Cortex of kidney (tissue), 1 donor: ENCODE results near the gene PPP1R18.

Source experiments
- DNase-seq: peaks from one replicate; lab custom pipeline; 2025; lab: John Stamatoyannopoulos, UW

Gene PPP1R18

GRCh38 chr6:30689022-30689865, 2.8 kb upstream of the PPP1R18 start:
- no peak for DNase-seq

GRCh38 chr6:30688569-30688968, 2.1 kb upstream of the PPP1R18 start:
- DNase-seq = no peak

DNA sequence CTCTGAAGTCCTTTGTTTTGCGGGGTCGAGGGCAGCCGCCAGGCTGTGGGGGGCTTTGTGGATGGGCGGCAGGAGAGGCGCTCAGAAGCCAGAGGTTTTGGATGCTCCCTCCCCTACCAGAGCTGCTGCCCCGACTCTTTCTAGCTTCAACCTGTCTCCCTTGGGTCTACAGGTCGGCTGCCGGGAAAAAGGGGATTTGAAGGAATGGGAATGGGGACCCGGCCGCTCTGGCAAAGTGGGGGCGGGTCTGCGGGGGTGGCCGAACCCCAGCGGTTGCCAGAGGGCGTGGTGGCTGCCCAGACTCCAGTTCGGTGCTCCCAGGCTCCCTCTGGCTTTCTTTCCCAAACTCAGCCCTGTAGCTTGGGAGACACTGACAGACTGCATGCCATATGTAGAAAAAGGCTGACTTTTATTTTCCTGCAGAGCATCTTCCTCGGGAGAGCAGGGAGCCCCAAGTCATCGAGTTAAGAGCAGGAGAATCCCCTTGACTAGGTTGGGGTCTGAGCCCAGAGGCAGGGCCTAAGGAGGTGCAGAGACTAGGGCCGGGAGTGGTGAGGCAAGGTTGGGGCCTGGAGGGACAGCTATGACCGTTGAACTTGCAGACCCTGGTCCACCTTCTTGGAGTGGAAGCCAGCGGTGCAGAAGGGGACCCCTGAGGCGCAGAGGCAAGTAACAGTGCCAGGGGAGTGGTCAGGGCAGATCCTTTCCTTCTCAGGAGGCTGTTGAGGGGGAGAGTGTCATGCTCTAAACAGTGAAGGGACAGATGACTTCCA, 1.4 kb upstream of the PPP1R18 start:
- no peak for DNase-seq

DNA sequence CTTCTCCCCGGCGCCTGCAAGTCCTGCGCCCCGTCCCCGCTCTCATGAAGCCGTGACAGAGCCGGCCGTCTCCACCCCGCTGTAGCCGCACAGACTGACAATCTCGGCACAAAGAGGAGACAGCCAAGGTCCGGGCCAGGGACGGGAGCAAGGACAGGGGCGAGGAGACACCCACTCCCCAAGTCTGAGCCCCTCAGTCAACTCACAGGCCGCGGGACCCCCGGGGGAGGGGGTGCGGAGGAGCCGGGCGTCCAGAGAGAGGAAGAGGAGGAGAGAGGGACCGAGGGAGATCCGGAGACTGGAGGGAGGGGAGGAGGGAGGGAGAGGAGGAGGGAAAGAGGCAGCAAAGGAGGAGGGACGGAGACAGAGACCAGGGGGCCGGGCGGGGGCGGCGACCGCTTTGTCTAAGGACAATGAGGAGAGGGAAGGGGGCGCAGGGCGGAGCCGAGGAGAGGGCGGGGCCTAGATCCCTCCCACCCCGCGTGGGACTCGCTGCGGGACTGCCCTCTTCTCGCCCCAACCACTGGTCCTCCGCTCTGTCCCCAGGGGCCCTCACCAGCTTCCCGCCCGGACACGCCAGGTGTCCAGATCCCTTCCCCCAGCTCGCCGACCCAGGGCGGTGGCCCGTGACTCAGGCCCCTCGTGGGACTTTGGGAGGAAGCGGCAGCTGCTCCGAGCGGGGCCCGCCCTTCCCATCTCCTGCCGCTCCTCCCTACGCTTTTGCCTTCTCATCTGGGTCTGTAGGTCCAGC, 638 bp upstream of the PPP1R18 start:
- no peak for DNase-seq

GRCh38 chr6:30685157-30686008, 1.1 kb downstream of the PPP1R18 start:
- DNase-seq = no peak

DNA sequence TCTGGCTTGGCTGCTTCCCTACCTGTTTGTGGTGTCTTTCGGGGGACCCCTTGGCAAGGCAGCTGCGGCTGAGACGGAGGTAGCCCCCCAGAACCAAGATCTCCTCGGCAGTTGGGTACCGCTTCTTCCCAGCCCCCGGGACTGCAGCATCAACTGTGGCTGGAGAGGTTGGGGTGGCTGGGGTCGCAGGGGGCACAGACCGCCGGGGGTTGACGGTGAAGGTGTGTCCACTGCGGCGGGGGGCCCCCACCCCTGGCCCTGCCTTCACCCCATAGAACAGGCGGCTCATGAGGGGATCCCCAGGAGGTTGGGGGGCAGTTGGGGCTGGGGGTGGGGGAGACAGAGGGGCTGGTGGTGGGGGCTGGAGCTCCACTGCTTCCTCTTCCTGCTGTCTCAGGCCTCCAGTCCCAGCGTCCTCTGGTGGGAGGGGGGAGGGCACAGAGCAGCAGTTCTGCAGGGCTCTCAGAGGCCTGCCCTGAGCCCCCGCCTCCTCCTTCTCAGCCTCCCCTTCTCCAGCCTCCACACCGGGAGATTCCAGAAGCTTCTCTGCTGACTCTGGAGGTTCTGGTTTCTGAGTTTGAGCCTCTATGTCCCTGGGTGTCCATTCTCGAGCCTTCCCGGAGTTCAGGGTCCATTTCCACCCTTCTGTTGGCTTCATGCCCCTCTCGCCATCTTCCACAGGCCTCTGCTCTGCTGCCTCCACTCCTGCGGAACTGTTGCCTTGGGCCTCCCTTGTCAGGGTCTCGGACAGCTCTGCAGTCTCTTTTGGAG, 1.9 kb downstream of the PPP1R18 start:
- no peak for DNase-seq

DNA sequence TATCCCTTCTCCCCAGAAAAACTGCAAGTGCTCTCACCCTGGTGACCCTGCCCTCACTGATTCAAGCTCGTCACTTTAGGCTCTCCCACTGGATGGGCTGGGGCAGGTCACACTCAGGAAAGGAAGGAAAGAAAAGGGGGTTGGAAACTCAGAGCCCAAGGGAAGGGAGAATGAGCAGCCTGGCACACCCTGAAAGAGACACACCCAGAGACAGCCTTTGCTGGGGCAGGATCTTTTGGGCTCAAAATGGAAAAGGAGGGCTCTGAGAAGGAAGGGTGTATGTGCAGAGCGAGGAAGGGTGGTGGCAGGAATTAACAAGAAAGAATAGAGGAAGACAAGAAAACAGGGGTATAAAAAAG, 2.5 kb downstream of the PPP1R18 start:
- DNase-seq = no peak

DNA sequence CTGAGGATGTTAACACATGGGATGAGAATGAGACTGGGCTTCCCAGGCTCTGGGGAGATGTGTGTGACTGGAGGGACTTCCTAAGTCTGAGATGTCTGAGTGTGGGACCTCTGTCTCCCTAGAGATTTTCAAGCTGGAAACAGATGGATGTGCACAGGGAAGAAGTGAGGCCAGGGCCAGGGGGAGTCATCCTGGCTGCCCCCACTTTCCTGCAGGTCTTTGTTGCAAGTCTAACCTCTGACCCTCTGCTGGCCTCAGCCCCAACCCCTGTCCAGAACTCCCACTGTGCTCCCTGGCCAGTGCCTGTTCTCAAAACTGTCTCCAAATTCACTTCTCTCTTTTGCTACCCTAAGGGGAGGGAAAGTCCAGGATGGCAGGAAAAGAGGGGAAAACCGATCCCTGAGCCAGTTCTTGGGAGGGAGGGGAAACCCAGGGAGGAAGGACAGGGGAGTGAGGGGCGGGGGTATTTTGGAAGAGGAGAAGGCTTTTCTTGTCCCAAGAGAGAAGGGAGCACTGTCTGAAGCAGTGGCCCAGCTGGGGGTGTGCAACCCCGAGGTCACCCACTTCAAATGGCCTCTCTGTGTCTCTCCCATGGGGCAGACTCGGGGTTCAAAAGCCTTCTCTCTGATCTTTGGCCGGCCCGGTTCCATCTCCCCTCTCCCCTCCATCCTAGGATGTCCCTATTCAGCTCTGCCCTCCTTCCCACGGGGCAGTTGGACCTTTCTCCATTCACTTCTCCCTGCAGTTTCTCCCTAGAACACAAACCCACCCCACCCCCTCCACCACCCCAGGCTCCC, 3.1 kb downstream of the PPP1R18 start:
- DNase-seq = no peak

GRCh38 chr6:30682143-30683117, 4.0 kb downstream of the PPP1R18 start:
- DNase-seq = no peak

DNA sequence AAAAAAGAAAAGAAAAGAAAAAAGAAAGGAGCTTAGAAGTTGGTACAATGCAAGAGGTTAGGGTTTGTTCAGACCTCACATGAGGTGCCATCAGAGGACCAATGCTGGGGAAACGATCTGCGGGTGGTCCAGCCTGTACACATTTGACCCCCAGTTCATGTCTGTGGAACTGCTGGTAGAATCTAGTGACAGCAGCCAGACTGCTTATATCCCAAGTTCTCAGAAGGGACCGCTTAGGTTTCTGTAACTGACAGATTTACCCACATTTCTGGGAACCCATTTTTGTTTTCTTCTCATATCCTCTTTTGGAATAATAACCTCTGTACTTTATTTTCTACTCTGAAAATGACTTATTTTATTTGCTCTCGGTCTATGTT, 4.7 kb downstream of the PPP1R18 start:
- DNase-seq = no peak

- DNase-seq = no peak
These were observed 6.5 kb downstream of the PPP1R18 start for GRCh38 chr6:30679765-30680535.

DNA sequence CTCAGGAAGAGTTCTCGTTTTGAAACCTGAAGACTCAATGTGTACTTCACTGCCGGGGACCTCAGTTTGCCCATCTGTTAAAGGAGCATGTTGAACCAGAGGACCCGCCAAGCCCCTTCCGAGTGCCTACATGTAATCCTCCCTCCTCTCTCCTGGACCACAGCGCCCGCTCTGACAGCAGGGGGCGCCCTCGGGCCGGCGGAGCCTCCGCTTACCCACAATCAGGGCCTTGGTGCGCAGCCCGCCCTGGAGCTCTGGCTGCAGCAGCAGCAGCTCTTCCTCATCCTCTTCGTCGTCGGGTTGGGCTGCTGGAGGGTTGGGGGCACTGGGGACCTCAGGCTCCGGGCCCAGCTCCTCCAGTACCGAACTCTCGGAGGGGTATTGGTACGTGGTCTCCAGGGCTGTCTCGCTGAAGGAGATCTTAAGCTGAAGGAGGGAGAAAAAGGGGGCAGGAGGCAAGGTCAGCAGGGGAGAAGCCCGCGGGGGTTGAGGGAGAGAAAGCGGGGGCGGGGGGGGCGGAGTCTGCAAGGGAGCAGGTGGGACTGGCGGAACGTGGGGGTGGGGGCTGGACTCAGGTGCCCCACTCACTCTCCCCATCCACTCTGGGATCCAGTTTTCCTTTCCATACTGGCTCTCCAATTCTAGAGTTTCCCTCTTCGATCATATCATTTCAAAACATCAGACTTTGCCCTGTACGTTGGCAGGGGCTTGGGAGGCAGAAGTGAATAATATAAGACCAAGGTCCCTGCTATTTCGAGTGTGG, 7.3 kb downstream of the PPP1R18 start:
- DNase-seq = no peak

GRCh38 chr6:30676660-30677285, 9.7 kb downstream of the PPP1R18 start:
- no peak for DNase-seq

GRCh38 chr6:30672445-30673253, 13.8 kb downstream of the PPP1R18 start, which contains the start of gene DHX16:
Gene DHX16 (minus strand): TSS chr6:30673006. CDS start chr6:30672841, 165 bp downstream.
- DNase-seq = no peak

- no peak for DNase-seq
These were observed 15.5 kb downstream of the PPP1R18 start for GRCh38 chr6:30670760-30671527.
